Measurements from ENCODE around the gene POLR1C.
"Not testable (repeated sequence)": the region's sequence is repeated elsewhere in the genome, so short reads cannot be mapped to it uniquely, and the experiment has no call there.

Gene POLR1C

GRCh38 chr6:43493833-43494232, 23.1 kb upstream of the POLR1C start:
- no peak for DNase-seq

DNA sequence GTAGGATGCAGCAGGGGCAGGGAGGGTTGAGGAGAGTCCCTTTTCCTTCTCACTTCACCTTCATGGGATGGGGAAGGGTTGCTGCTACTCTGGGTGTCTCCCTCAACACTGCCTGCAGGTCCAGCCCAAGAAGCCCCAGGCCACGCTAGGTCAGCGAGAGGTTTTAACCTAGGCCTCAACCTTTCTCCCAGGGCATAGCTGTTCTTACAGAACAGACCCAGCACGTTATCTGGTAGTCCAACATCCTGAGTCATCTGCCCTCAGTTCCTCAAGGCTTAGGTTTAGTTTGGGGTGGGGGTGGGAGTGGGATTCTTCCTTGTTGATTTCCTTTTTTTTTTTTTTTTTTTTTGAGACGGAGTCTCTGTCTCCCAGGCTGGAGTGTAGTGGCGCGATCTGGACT, 22.6 kb upstream of the POLR1C start:
- DNase-seq = no peak

DNA sequence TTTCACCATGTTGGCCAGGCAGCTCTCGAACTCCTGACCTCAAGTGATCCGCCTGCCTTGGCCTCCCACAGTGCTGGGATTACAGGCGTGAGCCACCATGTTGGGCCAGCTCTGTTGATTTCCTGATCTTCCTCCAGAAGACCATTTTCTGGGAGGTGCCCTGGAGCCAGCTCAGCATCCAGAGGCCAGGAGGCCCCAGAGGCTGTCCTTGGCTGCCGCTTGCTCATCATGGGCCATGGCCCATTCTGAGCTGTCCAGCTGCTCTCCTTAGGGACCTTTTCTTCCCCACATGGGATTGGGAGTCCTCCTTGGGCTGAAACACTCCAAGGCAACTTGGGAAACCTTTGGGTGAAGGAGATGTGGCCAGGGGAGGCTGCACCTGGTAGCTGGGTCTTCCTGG, 22.1 kb upstream of the POLR1C start:
- no peak for DNase-seq

DNA sequence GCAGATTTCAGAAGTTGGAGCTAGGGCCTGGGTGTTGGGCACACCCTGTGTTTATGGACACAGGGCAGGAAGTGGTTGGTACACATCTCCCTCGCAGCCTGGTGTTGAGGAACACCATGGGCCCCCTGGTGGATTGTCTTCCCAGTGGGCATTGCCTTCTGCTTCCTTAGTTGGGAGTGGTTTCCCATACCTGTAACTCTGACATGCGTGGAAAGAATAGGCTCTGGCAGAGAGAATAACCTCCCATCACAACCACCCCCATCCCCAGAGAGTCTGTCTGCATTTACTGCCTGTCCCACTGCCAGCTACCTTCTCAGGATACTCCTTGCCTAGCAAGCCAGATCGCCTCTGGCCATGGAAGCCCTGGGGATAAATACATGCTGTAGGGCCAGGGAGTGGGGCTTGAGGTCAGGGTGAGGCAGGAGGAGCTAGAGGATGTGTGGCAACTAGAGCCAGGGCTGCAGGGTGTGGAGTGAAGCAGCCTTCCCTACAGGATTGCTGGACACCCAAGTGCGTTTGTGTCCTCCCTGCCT, 21.4 kb upstream of the POLR1C start:
- DNase-seq = no peak

DNA sequence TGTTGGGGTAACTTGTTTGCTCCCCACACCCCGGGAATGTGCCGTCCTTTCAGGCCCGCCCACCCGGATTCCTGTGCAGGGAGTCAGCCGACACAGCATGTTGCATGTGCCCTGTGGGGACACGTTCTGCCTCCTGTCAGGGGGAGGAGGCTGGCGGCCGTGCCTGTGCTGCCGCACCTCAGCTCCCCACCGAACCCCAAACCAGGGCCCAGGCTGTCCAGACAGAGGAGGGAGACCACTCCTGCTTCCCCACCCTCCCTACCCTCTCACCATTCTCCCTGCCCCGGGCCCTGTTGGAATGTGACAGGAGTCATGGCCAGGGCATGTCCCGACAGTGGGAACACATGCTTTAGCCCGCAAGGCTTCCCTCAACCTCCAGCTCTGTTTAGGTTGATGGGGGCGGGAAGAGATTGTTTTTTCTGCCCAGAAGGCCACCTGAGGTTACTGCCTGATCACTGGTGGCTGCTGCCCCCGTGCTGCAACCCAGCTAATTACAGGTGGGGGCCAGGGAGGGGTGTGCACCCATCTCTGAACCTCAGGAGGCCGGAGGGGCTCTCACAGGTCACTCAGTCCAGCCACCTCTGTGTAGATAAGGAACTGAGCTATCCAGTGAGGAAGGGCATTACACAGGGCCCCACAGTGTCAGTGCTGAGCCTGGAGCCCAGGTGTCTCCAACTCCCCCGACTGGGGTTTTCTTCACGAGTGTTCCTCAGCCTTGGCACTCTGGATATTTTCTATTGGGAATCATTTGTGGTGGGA, 20.3 kb upstream of the POLR1C start:
- no peak for DNase-seq

DNA sequence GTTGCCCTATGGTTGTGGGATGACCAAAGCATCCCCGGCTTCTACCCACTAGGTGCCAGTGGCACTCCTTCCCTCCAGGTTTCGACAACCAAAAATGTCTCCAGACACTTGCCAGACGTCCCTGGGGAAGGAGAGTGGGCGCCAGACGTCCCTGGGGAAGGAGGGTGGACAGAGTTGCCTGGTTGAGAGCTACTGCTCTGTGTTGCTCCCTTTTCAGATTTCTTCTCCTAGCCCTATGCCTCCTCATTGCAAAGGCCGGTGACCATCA, 19.8 kb upstream of the POLR1C start:
- DNase-seq = no peak

DNA sequence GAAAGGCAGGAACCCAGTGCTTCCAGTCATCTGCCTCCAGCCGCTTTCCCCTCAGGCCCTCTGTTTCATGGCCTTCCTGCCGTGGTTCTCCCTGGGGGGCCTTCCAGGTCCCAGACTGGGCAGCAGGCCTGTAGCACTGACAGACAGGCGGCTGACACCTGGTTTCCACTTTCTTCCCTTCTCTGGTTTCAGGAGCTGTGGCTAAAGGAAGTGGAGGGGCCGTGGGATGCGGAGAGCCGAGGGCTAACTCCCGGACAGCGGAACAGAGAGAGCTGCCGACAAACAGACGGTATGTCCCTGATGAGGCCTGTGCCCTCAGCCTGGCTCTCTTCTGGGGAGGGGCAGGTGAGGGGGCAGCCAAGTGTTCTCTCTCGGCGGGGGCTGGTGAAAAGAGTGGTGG, 19.2 kb upstream of the POLR1C start:
- DNase-seq = no peak

GRCh38 chr6:43498291-43498690, 18.6 kb upstream of the POLR1C start:
- DNase-seq = not testable (repeated sequence)

- DNase-seq = no peak
These were observed 17.7 kb upstream of the POLR1C start for GRCh38 chr6:43499028-43499815.

GRCh38 chr6:43500921-43501320, 16.0 kb upstream of the POLR1C start:
- DNase-seq = no peak

GRCh38 chr6:43502666-43503065, 14.2 kb upstream of the POLR1C start:
- no peak for DNase-seq

DNA sequence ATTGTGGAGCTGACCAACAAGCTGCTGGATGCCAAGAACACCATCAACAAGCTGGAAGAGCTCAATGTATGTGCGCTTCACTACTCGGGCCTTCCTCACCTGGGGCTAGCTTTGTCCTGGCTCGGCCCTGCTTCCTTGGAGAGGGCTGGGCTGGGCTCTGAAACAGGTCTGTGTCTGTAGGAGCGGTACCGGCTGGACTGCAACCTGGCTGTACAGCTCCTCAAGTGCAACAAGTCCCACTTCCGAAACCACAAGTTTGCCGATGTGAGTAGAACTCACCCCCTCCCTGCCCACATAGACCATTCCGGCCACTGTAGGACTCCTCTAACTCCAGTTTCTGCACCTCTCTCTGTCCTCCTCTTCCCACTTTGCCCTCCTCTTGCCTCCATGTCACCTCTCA, 13.4 kb upstream of the POLR1C start:
- DNase-seq = no peak

DNA sequence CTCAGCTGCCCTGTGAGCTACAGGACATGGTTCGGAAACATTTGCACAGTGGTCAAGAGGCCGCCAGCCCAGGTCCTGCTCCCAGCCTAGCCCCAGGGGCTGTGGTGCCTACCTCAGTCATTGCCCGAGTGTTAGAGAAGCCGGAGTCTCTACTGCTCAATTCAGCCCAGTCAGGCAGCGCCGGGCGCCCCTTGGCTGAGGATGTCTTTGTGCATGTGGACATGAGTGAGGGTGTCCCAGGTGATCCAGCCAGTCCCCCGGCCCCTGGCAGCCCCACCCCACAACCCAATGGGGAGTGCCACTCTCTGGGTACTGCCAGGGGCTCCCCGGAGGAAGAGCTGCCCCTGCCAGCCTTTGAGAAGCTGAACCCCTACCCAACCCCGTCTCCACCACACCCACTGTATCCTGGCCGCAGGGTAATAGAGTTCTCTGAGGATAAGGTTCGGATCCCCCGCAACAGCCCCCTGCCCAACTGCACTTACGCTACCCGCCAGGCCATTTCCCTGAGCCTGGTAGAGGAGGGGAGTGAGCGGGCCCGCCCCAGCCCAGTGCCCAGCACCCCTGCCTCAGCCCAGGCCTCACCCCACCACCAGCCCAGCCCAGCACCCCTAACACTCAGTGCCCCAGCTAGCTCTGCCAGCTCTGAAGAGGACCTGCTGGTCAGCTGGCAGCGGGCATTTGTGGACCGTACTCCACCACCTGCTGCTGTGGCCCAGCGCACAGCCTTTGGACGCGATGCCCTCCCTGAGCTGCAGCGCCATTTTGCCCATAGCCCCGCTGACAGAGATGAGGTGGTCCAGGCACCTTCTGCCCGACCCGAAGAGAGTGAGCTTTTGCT, 11.9 kb upstream of the POLR1C start:
- DNase-seq = no peak

- DNase-seq = no peak
These were observed 11.2 kb upstream of the POLR1C start for GRCh38 chr6:43505718-43506117.

GRCh38 chr6:43506171-43506570, 10.7 kb upstream of the POLR1C start:
- no peak for DNase-seq

DNA sequence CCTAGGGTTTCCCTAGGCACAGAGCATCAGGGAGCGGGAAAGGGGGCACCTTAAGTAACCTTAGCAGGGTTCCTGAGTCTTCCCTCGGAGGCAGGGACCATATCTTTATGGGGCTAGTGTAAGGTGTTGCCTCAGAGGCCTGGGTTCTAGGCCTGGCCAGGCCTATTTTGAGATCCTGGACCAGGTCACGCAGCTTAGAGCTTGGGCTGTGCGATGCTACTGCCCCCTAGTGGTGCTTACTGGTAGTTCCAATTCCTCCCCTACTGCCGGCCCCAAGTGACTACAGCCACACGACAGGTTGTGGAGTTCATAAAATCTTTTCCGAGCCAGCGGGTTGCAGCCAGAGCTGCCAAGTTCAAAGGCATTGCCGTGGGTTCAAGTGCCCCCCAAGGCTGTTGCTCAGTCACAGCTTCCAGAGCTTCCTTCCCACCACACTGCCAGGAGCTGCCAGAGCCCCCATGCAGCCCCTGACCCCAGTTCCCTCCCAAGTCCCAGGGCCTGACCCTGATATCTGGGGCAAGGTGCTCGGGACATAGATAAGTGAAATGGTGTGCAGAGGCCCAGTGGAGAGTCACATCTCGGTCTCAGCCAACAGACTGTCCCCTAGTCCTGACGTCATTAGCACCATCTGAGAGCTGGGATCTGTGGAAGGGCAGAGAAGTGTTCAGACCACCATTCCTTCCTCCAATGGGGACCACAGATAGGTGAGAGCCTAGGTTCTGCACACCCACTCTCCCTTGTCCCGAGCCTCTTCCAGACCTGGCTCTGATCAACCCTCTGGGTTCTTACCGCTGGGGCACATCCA, 10.0 kb upstream of the POLR1C start:
- peak; percentile 85 for DNase-seq

DNA sequence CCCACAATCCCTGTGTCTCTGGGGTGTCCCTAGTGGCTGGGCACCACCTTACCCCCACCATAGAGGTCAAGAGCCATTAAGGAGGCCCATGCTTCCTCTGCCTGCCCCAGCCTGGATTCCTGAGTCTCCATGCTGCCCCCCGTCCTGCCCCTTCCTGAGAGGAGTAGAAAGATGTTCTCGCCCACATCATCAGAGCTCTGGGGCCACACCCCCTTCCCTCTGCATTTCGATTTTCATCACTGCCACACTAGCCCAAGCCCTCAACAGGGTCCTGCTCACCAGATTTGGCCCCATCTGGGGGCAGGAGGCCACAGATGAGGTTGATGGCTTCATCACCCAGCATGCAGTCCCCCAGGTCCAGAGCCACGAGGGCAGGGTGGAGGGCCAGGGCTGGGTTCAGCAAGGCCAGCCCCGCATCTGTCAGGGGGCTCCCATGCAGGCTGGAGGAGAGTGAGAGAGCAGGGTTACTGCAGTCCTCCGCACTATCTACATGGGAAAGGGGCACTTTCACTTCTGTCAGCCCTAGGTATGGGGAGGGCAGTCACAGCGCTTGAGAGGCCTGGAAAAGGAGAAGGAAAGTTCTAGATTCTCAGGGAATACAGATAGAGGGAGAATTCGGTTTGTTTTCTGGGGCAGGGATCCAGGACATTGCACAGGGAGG, 8.3 kb upstream of the POLR1C start:
- DNase-seq = no peak

DNA sequence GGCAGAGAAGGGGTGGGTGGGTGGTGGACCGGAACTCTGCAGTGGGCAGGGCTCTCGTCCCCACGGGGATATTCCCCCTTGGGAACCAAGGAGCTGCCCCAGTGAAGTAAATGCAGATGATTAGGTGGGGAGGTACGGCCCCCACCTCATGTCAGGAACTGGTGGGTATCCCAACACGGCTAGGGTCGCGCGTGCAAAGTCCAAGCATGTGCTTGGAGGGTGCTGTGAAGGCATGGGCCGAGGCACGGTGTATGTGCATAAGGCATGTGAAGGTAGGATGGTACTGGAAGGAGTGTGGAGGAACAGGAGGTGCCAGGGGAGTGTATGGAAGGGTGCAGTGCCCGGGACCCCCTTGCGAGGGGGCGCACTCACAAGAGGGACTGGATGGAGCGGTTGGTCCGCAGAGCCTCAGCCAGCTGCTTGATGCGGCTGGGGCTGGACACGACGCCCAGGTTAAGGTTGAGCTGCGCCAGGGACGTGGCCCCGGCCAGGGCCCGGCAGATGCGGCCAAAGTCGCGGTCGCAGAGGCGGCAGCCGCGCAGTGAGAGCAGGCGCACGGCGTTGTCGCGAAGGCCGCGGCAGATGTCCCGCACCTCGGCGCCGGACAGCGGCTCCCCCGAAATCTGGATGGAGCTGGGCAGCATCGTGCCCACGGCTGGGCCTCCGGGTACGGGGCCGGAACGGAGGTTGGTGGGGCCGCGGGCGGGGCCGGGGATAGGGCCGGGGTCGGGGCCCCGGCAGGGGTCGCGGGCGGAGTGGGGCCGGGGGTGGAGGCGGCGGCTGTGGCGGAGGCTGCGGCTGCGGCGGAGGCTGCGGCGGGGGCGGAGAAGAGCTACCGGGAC, 7.5 kb upstream of the POLR1C start:
- no peak for DNase-seq

GRCh38 chr6:43509984-43510826, 6.7 kb upstream of the POLR1C start, which contains the start of gene LRRC73:
TSS of gene LRRC73 (minus strand) at chr6:43510346. CDS start at chr6:43509785, 561 bp downstream.
- DNase-seq = peak; percentile 90

- no peak for DNase-seq
These were observed 6.1 kb upstream of the POLR1C start for GRCh38 chr6:43510827-43511163.
